Gastrocnemius medialis (tissue), 4 donors: ENCODE data around the gene CLPSL1.

ENCODE experiments used
- POLR2A ChIP-seq, 2 donors: fragments of 450-650 bp; IDR thresholded peaks; one replicate each; pipeline ENCODE4 v1.6.1; 2017; ENCODE audit warnings: antibody characterized with exemption in 2 of 2, mild to moderate bottlenecking in 2 of 2, moderate library complexity in 2 of 2
- TF ChIP-seq, protein P1 (sequence below), 5 experiments: fragments of 450-650 bp in 3 of 5; fragments of 200-600 bp in 2 of 5; sonication (generic) in 2 of 5; IDR thresholded peaks in 4 of 5; conservative IDR thresholded peaks in 1 of 5; 1 replicate in 4 of 5; 2 replicates in 1 of 5; pipeline ENCODE4 v1.5.1; 2016 to 2019; ENCODE audit warnings: antibody characterized with exemption in 5 of 5, mild to moderate bottlenecking in 3 of 5, moderate library complexity in 3 of 5

DNA sequence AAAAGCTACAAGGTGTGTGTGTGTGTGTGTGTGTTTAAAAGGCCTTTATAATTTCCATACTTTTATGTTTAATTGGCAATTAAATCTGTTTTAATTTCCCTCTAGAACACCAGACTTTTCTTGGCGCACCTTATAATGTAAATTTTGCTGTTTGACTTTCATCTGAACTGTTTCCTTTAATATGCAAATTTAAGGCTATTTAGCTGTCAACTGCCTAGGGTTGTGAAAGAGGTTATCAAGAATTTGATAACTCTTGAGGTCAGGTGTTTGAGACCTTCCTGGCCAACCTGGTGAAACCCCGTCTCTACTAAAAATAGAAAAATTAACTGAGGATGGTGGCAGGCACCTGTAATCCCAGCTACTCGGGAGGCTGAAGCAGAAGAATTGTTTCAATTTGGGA is 20.3 kb downstream of the CLPSL1 start:
- TF ChIP-seq, protein P1, sequence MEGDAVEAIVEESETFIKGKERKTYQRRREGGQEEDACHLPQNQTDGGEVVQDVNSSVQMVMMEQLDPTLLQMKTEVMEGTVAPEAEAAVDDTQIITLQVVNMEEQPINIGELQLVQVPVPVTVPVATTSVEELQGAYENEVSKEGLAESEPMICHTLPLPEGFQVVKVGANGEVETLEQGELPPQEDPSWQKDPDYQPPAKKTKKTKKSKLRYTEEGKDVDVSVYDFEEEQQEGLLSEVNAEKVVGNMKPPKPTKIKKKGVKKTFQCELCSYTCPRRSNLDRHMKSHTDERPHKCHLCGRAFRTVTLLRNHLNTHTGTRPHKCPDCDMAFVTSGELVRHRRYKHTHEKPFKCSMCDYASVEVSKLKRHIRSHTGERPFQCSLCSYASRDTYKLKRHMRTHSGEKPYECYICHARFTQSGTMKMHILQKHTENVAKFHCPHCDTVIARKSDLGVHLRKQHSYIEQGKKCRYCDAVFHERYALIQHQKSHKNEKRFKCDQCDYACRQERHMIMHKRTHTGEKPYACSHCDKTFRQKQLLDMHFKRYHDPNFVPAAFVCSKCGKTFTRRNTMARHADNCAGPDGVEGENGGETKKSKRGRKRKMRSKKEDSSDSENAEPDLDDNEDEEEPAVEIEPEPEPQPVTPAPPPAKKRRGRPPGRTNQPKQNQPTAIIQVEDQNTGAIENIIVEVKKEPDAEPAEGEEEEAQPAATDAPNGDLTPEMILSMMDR (IDR thresholded peaks at IDR 0.05 in 4 of 5, conservative IDR thresholded peaks at IDR 0.05 in 1 of 5), result no peak
- TF ChIP-seq POLR2A (IDR thresholded peaks at IDR 0.05), result no peak
